HUES6 (cell line): Measurements from ENCODE around the gene LEPR.

Experiments used
- H3K27ac ChIP-seq: 2 replicates; pipeline ENCODE4 v1.7.0; 2013; ENCODE audit warnings: low read depth, mild to moderate bottlenecking, low read length, inconsistent platforms
- H3K27me3 ChIP-seq: 2 replicates; pipeline ENCODE4 v1.6.1; 2013; ENCODE audit warnings: low read length; ENCODE audit not compliant: control insufficient read depth, insufficient read depth
- H3K36me3 ChIP-seq: 2 replicates; pipeline ENCODE4 v1.6.1; 2013; ENCODE audit warnings: low read length; ENCODE audit not compliant: control insufficient read depth, insufficient read depth
- H3K4me1 ChIP-seq: 2 replicates; pipeline ENCODE4 v1.6.1; 2013; ENCODE audit warnings: low read length; ENCODE audit not compliant: control insufficient read depth, insufficient read depth
- H3K4me3 ChIP-seq: 2 replicates; pipeline ENCODE4 v1.5.1; 2013; ENCODE audit warnings: low read depth, low read length
- H3K9ac ChIP-seq: one replicate; pipeline ENCODE4 v1.6.1; 2013; ENCODE audit warnings: mild to moderate bottlenecking, low read length
- H3K9me3 ChIP-seq: 2 replicates; pipeline ENCODE4 v1.6.1; 2013; ENCODE audit warnings: low read depth, low read length; ENCODE audit not compliant: control insufficient read depth, insufficient read depth

LEPR gene

DNA sequence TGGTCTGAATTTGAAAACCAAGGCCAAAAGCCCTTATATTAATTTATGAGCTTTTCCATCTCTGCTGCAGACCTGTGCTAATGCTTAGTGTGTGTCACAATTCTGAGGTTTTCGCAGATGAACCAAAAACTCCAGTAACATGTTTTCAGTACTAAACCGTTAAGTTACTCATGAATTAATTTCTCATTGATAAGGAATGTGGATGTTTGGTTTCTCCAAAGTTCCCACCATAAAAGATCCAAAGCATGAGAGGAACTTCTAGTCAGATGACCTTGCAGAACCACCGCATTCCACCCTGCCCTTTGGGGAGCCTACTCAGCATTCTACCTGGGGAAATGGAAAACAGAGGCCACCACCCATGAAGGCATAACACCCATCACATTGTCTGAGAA lies 7.5 kb upstream of the LEPR start:
- Histone ChIP-seq H3K4me3 (no peak overlapping the region), H3K9ac (no peak overlapping the region), H3K36me3 (no peaks in the 10 kb centered on the region), H3K9me3 (no peaks in the 10 kb centered on the region), H3K27ac (no peak overlapping the region), H3K27me3 (no peaks in the 10 kb centered on the region), H3K4me1 (peaks cover 19% of the 10 kb centered on the region)

DNA sequence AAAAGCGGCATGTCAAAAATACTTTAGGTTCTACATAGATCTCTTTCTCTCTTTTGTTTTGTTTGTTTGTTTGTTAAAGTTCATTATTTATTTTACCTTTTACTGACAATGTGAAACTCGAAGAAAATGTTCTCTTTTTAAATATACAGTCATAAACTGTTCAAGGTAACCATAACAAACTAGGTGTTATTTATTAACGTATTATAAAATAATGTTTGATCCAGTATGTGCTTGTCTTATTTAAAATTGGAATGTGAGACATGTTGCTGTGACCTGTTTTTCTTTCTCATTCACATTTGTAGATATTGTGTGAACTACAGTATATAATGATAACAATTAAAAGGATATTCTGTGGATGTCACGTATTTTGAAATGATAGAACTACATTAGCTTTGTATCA lies 5.9 kb upstream of the LEPR start:
- Histone ChIP-seq H3K27ac (no peak overlapping the region), H3K9ac (no peak overlapping the region), H3K9me3 (no peaks in the 10 kb centered on the region), H3K4me3 (no peak overlapping the region), H3K36me3 (no peaks in the 10 kb centered on the region), H3K4me1 (peaks cover 17% of the 10 kb centered on the region), H3K27me3 (no peaks in the 10 kb centered on the region)

DNA sequence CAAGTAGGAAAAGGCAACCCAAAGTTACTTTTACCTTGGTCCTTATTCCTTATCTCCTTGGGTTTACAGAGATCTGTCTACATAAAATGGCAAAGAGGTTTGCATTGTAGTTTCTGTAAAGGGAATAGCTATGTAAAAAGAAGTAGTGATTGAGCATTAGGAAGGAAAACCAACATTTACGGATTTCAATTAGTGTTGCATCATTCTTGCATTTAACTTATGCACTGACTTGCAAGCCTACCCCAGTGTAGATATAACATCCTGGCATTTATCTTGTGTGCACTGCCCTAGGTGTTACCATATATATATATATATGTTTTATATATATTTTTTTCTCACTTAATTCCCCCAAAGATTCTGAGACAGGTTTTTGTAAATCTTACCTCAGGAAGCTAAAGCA lies 3.7 kb upstream of the LEPR start:
- Histone ChIP-seq H3K27ac (no peak overlapping the region), H3K36me3 (no peaks in the 10 kb centered on the region), H3K4me1 (peaks cover 15% of the 10 kb centered on the region), H3K4me3 (no peak overlapping the region), H3K27me3 (no peaks in the 10 kb centered on the region), H3K9me3 (no peaks in the 10 kb centered on the region), H3K9ac (no peak overlapping the region)

DNA sequence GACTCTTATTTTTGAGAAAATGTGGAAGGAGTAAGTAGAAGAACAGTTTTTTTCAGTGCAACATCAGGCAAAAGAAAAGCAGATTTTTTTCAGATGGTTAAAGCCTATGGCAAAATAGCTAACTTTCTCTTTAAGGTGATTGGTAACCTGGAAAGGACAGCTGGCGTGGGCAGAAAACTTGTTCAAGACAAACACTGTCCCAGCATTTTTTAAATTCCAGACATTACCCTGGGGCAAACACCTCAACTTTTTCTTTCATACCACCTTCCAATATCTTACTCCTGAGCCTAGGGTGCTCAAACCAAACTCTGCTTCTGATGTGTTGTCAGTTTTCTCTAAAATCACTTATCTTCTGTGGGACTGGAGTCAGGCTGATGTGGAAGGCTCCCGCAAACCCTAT lies 2.7 kb upstream of the LEPR start:
- H3K27ac ChIP-seq: no peak overlapping the region
- H3K4me1 ChIP-seq: peaks cover 23% of the 10 kb centered on the region
- H3K4me3 ChIP-seq: no peak overlapping the region
- H3K27me3 ChIP-seq: no peaks in the 10 kb centered on the region
- H3K9ac ChIP-seq: no peak overlapping the region
- H3K9me3 ChIP-seq: no peaks in the 10 kb centered on the region
- H3K36me3 ChIP-seq: no peaks in the 10 kb centered on the region

DNA sequence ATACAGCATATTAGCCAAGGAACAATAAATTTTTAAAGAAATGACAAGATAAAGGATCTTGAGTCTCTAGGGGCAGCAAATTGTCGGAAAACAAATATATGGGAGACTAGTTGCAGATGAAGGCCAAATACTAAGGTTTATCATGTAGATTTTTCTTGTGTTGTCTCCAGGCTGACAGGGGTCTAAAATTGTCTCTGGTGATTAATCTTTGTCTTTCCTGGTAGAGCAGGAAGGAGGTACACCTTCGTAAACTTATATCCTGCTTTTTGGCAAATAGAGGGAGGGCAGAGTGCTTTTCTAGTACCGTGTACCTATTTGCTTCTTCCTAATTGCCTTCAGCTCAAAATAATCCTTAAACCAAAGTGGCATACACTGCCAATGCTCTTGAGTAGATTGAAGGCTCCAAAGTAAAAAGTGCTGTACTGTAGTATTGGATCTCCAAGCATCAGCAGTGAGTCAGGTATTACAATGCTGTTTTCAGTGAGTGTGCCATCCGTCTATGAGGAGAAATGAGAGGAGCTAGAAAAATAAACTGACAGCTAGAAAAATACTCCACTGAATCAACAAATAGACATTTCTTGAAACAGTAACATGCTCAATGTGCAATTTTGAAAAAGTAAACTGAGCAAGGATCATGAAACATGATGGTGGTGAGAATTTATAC lies 1.8 kb upstream of the LEPR start:
- no peak overlapping the region for H3K9ac ChIP-seq
- H3K27ac ChIP-seq: no peak overlapping the region
- peak overlapping the region; percentile 70 for H3K4me3 ChIP-seq

DNA sequence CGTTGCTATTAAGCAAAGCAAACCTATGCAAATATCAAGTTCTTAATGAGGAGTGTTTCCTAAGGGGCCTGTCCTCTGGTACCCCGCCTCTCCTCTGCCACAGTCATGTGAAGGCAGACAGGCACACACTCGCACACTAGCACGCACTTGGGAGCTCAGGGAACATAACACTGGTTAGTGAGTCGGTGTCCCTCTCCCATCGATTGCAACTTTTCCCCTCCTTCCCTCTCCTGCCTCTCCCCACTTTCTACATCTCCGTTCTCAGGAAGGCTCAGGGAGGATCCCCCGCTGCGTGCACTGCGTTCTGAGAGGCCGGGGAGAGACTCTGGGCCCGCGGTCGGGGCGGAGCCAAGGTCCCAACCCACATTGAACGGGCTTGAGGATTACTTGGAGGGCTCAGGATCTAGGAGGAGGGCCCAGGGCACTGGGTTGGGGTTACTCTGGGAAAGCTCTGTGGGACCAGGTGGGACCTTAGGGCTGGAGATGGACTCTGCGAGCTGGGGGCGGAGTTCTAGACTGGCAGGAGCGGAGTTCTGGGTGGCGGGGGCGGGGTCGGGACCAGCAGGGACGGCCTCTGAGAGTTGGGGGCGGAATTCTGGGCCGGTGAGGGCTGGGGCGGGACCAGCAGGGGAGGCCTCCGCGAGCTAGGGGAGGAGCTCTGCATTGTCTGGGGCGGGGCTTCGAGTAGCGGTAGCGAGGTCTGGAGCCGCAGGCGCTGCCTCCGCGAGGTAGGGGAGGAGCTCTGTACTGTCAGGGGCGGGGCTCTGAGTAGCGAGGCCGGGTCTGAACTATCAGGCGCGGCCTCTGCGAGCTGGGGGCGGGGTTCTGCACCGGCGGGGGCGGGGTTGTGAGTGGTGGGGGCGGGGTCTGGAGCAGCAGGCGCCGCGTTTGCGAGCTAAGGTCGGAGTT lies 533 bp upstream of the LEPR start:
- H3K27me3 ChIP-seq: no peaks in the 10 kb centered on the region
- no peaks in the 10 kb centered on the region for H3K9me3 ChIP-seq
- peak overlapping the region; percentile 33; the same call in 1 of the 2 replicates for H3K27ac ChIP-seq
- peaks cover 30% of the 10 kb centered on the region for H3K4me1 ChIP-seq
- peak overlapping the region; percentile 99 for H3K4me3 ChIP-seq
- H3K9ac ChIP-seq: peak overlapping the region; percentile 41
- H3K36me3 ChIP-seq: no peaks in the 10 kb centered on the region

More for the DNA sequence above, 1.8 kb upstream of the LEPR start:
- no peaks in the 10 kb centered on the region for H3K9me3 ChIP-seq
- peaks cover 23% of the 10 kb centered on the region for H3K4me1 ChIP-seq
- H3K36me3 ChIP-seq: no peaks in the 10 kb centered on the region
- H3K27me3 ChIP-seq: no peaks in the 10 kb centered on the region

DNA sequence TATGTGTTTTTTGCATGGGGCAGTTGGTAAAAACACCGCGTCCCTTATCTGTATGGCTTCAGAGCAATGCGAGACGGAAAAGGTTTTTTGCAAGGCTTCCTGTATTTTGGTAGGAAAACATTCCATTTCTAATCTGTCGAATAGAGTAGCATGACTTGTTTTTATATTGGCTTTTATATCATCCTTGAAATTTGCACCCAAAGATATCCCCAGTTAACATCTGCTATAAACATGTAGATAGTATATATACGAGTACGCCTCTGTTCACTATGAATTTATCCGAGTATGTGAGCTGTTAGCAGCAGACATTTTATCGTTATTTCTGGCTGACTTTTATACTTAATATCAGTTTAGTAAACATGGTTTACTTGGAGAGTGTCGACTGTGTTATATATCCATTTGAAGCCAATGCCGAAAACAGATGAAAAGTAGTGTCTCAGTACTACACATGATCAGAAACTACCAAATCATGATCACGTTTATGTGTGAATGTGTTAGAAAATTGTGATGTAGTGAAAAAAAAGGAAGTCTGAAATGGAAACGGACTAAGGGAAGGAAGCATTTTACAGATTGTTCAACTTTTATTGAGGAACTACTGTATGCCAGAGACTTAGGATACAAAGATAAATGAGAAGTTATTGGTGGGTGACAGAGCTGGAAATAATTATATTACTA lies 1.0 kb downstream of the LEPR start:
- H3K9me3 ChIP-seq: no peaks in the 10 kb centered on the region
- peaks cover 45% of the 10 kb centered on the region for H3K4me1 ChIP-seq
- peak overlapping the region; percentile 99 for H3K4me3 ChIP-seq
- peaks cover 8% of the 10 kb centered on the region for H3K36me3 ChIP-seq
- peak overlapping the region; percentile 98 for H3K9ac ChIP-seq
- peak overlapping the region; percentile 87; the same call in 1 of the 2 replicates for H3K27ac ChIP-seq
- no peaks in the 10 kb centered on the region for H3K27me3 ChIP-seq

DNA sequence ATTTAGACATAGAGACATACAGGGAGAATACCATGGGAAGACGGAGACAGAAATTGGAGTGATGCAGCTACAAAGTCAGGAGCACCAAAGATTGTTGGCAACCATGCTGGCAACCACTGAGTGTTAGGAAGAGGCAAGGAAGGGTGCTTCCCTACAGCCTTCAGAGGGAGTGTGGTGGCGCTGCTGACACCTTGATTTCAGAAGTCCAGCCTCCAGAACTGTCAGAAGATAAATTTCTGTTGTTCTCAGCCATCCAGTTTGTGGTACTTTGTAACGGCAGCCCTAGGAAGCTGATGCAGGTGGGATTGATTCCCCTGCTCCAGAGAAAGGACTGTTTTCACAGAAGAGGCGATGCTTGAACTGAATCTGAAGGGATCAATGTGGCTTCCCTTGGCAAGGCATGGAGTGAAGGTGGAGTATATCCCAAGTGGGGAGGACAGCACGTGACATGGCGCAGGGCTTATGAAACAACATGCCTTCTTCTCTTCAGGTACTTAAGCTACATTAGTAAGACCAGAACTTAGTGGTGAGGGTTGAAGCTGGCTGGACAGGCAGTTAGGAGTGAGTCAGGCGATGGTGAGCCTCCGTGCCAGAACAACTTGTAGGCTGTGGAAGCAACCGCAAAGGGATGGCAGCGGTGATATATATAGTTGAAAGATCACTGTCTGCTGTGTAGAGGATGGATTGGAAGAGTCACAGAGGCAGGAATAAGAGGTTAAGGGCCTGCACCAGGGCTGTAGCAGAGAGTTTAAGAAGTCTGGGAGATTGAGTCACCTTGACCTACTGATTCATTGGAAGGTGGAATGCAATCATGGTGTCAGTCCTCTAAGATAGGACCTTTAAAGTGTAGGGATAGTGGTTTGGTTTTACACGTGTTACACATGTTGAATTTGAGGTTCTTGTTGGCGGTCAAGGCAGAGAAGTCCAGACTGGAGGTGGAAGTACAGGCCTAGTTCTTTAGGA lies 2.1 kb downstream of the LEPR start:
- Histone ChIP-seq H3K9me3 (no peaks in the 10 kb centered on the region), H3K27me3 (no peaks in the 10 kb centered on the region), H3K4me1 (peaks cover 39% of the 10 kb centered on the region), H3K9ac (no peak overlapping the region), H3K36me3 (peaks cover 14% of the 10 kb centered on the region), H3K4me3 (peak overlapping the region; percentile 99), H3K27ac (no peak overlapping the region)

DNA sequence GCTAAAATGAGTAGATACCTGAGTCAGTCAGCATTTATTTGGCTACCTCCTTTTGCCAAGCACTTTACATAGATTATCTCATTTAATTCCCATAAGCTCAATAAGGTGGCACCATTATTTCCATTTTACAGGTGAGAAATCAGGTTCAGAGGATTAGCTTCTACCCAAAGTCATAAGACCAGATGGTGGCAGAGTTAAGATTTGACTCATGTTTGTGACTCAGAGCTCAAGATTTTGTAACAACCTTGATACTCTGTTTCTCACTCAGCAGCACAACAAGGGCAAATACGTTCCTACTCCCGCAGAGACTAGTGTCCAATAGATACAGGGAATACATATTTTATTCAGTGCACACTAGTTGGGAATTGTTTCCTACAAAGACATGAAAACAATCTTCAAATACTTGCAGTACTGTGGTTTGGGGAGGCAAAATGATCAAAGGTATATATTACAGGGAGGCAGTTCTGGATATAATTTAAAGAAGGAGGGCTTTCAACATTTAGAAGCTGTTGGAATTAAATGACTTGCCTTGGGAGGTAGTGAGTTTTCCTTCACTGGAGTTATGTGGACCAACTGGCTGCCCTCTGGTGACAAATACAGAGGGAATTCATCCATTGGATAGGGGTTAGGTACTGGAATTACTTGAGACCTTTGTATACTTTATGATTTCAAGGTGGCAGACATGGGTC lies 3.6 kb downstream of the LEPR start:
- H3K27ac ChIP-seq: no peak overlapping the region
- H3K4me3 ChIP-seq: no peak overlapping the region
- no peaks in the 10 kb centered on the region for H3K9me3 ChIP-seq
- no peak overlapping the region for H3K9ac ChIP-seq
- H3K36me3 ChIP-seq: peaks cover 19% of the 10 kb centered on the region
- H3K27me3 ChIP-seq: no peaks in the 10 kb centered on the region
- peaks cover 37% of the 10 kb centered on the region for H3K4me1 ChIP-seq

DNA sequence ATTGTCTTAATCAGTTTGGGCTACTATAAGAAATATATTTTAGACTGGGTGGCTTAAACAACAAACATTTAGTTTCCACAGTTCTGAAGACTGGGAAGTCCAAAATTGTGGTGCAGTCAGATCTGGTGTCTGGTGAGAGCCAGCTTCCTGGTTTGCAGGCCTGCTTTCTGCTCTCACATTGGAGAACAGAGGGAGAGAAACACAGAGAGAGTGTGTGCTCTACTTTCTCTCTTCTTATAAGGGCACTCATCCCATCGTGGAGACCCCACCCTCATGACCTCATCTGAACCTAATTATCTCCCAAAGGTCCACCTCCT lies 4.1 kb downstream of the LEPR start:
- Histone ChIP-seq H3K4me3 (no peak overlapping the region), H3K9ac (no peak overlapping the region), H3K27ac (no peak overlapping the region), H3K9me3 (no peaks in the 10 kb centered on the region), H3K27me3 (no peaks in the 10 kb centered on the region), H3K4me1 (peaks cover 39% of the 10 kb centered on the region), H3K36me3 (peaks cover 19% of the 10 kb centered on the region)
